Stimulated activated CD8-positive, alpha-beta memory T cell treated with anti-CD3 and anti-CD28 coated beads, Interleukin-7, amount 100 ng/mL, for 4 hours (primary cell): ENCODE measurements around the gene LEF1.
"Not testable (repeated sequence)": the region's sequence is repeated elsewhere in the genome, so short reads cannot be mapped to it uniquely, and the experiment has no call there.

Experiments used
- DNase-seq, 2 donors: peaks; one replicate each; pipeline ENCODE4 v3.0.0-alpha.2; 2020; ENCODE audit warnings: low read depth in 2 of 2

LEF1 gene

GRCh38 chr4:108035691-108036090 is 133.0 kb downstream of the LEF1 start:
- no peak for DNase-seq

GRCh38 chr4:108034565-108034964 is 134.2 kb downstream of the LEF1 start:
- no peak for DNase-seq

GRCh38 chr4:108033348-108033747 is 135.4 kb downstream of the LEF1 start:
- DNase-seq, result no peak

GRCh38 chr4:108031427-108032083 is 137.2 kb downstream of the LEF1 start:
- no peak for DNase-seq

- DNase-seq, result peak; percentile 52 to 58
These were observed 138.4 kb downstream of the LEF1 start for GRCh38 chr4:108030332-108030731.

GRCh38 chr4:108029731-108030130 is 139.0 kb downstream of the LEF1 start:
- no peak for DNase-seq

- DNase-seq, result peak; percentile 65 to 67
These were observed 139.6 kb downstream of the LEF1 start for GRCh38 chr4:108029016-108029720.

GRCh38 chr4:108024878-108025165 is 143.9 kb downstream of the LEF1 start:
- DNase-seq, result no peak

GRCh38 chr4:108024085-108024877 is 144.5 kb downstream of the LEF1 start:
- DNase-seq, result no peak

- DNase-seq, result no peak
These were observed 149.9 kb downstream of the LEF1 start for GRCh38 chr4:108018884-108019187.

GRCh38 chr4:108018040-108018883 is 150.5 kb downstream of the LEF1 start:
- DNase-seq, result peak; percentile 61 to 77

GRCh38 chr4:108013955-108014354 is 154.8 kb downstream of the LEF1 start:
- DNase-seq, result no peak

GRCh38 chr4:108013327-108013726 is 155.4 kb downstream of the LEF1 start:
- no peak for DNase-seq

- not testable (repeated sequence) for DNase-seq
These were observed 156.3 kb downstream of the LEF1 start for GRCh38 chr4:108012382-108012781.

- no peak for DNase-seq
These were observed 158.6 kb downstream of the LEF1 start for GRCh38 chr4:108010167-108010566.

GRCh38 chr4:108008721-108009120 is 160.0 kb downstream of the LEF1 start:
- no peak for DNase-seq

- DNase-seq, result no peak
These were observed 160.7 kb downstream of the LEF1 start for GRCh38 chr4:108007984-108008383.

- DNase-seq, result no peak
These were observed 162.4 kb downstream of the LEF1 start for GRCh38 chr4:108006361-108006760.

GRCh38 chr4:108005807-108006206 is 162.9 kb downstream of the LEF1 start:
- no peak for DNase-seq

GRCh38 chr4:108004646-108005045 is 164.1 kb downstream of the LEF1 start:
- no peak for DNase-seq

- no peak for DNase-seq
These were observed 164.7 kb downstream of the LEF1 start for GRCh38 chr4:108003982-108004515.
